Spleen (tissue), 7 donors: ENCODE results near the gene CDH13.

ENCODE experiments used
- CTCF ChIP-seq, 11 experiments: fragments of 200-600 bp in 7 of 11; fragments of 450-650 bp in 4 of 11; sonication (generic) in 4 of 11; IDR thresholded peaks in 8 of 11; conservative IDR thresholded peaks in 3 of 11; 1 replicate in 7 of 11; 2 replicates in 4 of 11; pipeline versions ENCODE4 v1.4.0 to v1.8.0; 2016 to 2021; ENCODE audit warnings: antibody characterized with exemption in 11 of 11, inconsistent platforms in 4 of 11, mild to moderate bottlenecking in 1 of 11
- POLR2A ChIP-seq, 3 donors: fragments of 450-650 bp; IDR thresholded peaks; one replicate each; pipeline ENCODE4 v1.5.1; 2017; ENCODE audit warnings: antibody characterized with exemption in 3 of 3, mild to moderate bottlenecking in 1 of 3
- donor health status: DM: no; HTN: no; CAD: no; lungs with moderate emphysema.
- donor health status: DM: no; HTN: no; CAD: no.
- donor health status: DM: no; HTN: no; CAD: no.

DNA sequence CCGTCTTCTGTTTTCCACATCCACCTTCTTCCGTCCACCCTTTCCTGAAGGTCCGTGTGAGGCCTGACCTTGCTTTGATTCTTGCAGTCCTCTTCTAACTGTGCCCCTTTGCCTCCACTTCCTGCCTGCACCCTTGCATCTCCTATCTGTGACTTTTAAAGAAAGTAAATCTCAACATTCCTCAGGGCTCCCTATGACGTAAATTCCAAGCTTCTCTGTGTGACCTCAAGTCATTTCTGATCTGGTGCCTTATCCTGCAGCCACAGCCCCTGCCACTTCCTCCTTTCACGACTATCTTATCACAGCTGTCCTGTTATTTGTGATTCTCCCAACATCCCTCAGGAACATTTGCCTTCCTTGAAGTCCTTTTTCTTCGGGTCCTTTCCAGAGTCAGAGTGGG, 520.5 kb downstream of the CDH13 start:
- TF ChIP-seq CTCF (IDR thresholded peaks at IDR 0.05 in 8 of 11, conservative IDR thresholded peaks at IDR 0.05 in 3 of 11): no peak
- no peak for TF ChIP-seq POLR2A (IDR thresholded peaks at IDR 0.05)
